ENCODE results near the gene TAS1R2.

Gene TAS1R2

GRCh38 chr1:18796950-18797349 is 62.5 kb downstream of the TAS1R2 start:
- DNase-seq = no peak

- no peak for DNase-seq
These were observed 64.3 kb downstream of the TAS1R2 start for GRCh38 chr1:18795002-18795689.

DNA sequence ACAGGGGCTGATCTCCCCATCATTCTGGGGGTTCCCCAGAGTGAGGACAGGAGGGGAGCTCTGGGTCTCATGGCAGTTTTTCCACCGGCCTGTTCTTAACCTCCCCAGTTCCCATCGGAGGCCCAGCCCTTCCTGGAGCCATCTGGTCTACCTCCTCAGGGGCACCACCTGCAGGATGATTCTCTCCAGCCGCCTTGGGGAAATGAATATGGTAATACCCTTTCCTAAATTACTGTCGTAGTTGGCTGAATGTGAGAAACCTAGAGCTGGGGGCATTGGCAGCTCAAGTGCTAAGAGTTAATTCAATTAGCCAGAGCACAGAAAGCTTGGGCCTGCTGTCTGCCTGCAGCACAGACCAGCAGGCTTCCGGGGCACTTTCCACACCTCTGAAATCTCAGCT is 64.9 kb downstream of the TAS1R2 start:
- DNase-seq = no peak

- no peak for DNase-seq
These were observed 65.4 kb downstream of the TAS1R2 start for GRCh38 chr1:18794051-18794450.

DNA sequence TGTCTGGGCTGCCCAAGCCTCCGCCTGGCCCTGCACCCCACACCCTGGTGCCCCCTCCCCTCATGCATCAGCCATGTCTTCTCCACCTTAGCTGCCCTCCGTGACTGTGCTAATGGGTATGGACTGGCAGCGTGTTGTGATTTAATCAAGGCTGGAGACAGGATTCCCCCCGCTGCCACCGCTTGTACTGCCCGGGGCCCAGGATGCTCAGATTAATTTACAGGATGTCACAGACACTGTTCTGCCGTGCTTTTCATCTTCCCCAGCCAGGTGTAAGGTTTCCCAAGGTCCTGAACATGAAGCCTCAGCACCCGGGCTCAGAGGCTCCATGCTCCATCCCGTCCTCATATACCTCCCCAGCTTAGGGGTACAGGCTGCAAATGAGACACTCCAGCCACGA is 66.3 kb downstream of the TAS1R2 start:
- no peak for DNase-seq

- DNase-seq = no peak
These were observed 66.7 kb downstream of the TAS1R2 start for GRCh38 chr1:18792747-18793146.

Data from stimulated activated naive CD4-positive, alpha-beta T cell treated with Interleukin-2 at 50 U/mL for 16 hours (primary cell).